Osteoblast (primary cell): ENCODE results near the gene DAB2. TPM values are rescaled to one million over a fixed set of nuclear protein-coding genes. Genes with fewer than 3 reads are reported as not detected.
"Not testable (repeated sequence)": the region's sequence is repeated elsewhere in the genome, so short reads cannot be mapped to it uniquely, and the experiment has no call there.

ENCODE experiments used
- DNase-seq: peaks from one replicate; pipeline ENCODE4 v3.0.0; 2011; ENCODE audit warnings: low spot score, mixed read lengths; ENCODE audit not compliant: insufficient read length; ENCODE audit errors: missing footprints
- H2AFZ ChIP-seq: 2 replicates; pipeline ENCODE4 v1.6.0; 2011; ENCODE audit warnings: mild to moderate bottlenecking, low read length
- H3K27ac ChIP-seq: 2 replicates; pipeline ENCODE4 v1.5.1; 2011; ENCODE audit warnings: mild to moderate bottlenecking, low read depth, low read length, moderate library complexity
- H3K27me3 ChIP-seq: 2 replicates; pipeline ENCODE4 v1.6.0; 2012; ENCODE audit warnings: mild to moderate bottlenecking, control low read depth, inconsistent platforms, low read length, moderate library complexity; ENCODE audit not compliant: insufficient read depth
- H3K36me3 ChIP-seq: 2 replicates; pipeline ENCODE4 v1.5.1; 2011; ENCODE audit warnings: mild to moderate bottlenecking, low read length, control low read depth, moderate library complexity; ENCODE audit not compliant: insufficient read depth
- H3K4me1 ChIP-seq: 2 replicates; pipeline ENCODE4 v1.5.1; 2011; ENCODE audit warnings: mild to moderate bottlenecking, low read length, control low read depth, moderate library complexity; ENCODE audit not compliant: insufficient read depth
- H3K4me2 ChIP-seq: 2 replicates; pipeline ENCODE4 v1.6.0; 2011; ENCODE audit warnings: mild to moderate bottlenecking, low read length; ENCODE audit not compliant: insufficient read depth
- H3K4me3 ChIP-seq: fragments of 200-600 bp; sonication (generic); 3 replicates; pipeline ENCODE4 v1.5.1; 2012; ENCODE audit warnings: mild to moderate bottlenecking, low read length, inconsistent platforms; ENCODE audit not compliant: insufficient read depth
- H3K79me2 ChIP-seq: 2 replicates; pipeline ENCODE4 v1.6.0; 2012; ENCODE audit warnings: mild to moderate bottlenecking, low read length, control low read depth, inconsistent platforms; ENCODE audit not compliant: insufficient read depth
- H3K9me3 ChIP-seq: 2 replicates; pipeline ENCODE4 v1.5.1; 2011; ENCODE audit warnings: low read depth, low read length, control low read depth
- H4K20me1 ChIP-seq: 2 replicates; pipeline ENCODE4 v1.6.0; 2012; ENCODE audit warnings: mild to moderate bottlenecking, low read length, control low read depth; ENCODE audit not compliant: insufficient read depth
- CTCF ChIP-seq: IDR thresholded peaks from 2 replicates; pipeline ENCODE4 v1.5.1; 2011; ENCODE audit warnings: mild to moderate bottlenecking, low read depth, low read length, moderate library complexity; ENCODE audit errors: extremely low read depth
- total RNA-seq: library from RNA; depleted of rRNA; stranded (reverse); fragments of >200 nt; gene quantifications from 2 replicates; pipeline ENCODE4 v1.2.3, GENCODE V29; 2012

Gene DAB2
- total RNA-seq, 1 donor = 296 TPM

- H3K27ac ChIP-seq = no peak overlapping the region
- TF ChIP-seq CTCF = no peak
- H3K4me3 ChIP-seq = no peak overlapping the region
- DNase-seq = no peak
- H3K36me3 ChIP-seq = no peaks in the 10 kb centered on the region
- no peaks in the 10 kb centered on the region for H4K20me1 ChIP-seq
- H3K27me3 ChIP-seq = peaks cover 10% of the 10 kb centered on the region
- H3K9me3 ChIP-seq = no peaks in the 10 kb centered on the region
- no peak overlapping the region for H3K4me2 ChIP-seq
- H2AFZ ChIP-seq = no peak overlapping the region
- H3K4me1 ChIP-seq = no peaks in the 10 kb centered on the region
- H3K79me2 ChIP-seq = no peaks in the 10 kb centered on the region
These were observed 84.3 kb downstream of the DAB2 start for GRCh38 chr5:39340506-39340905.

GRCh38 chr5:39337252-39337915, 87.4 kb downstream of the DAB2 start:
- no peaks in the 10 kb centered on the region for H3K9me3 ChIP-seq
- H3K4me1 ChIP-seq = peaks cover 4% of the 10 kb centered on the region
- no peak for TF ChIP-seq CTCF
- H3K27ac ChIP-seq = no peak overlapping the region
- no peaks in the 10 kb centered on the region for H3K79me2 ChIP-seq
- peaks cover 7% of the 10 kb centered on the region for H3K27me3 ChIP-seq
- H3K4me2 ChIP-seq = no peak overlapping the region
- no peaks in the 10 kb centered on the region for H4K20me1 ChIP-seq
- no peak overlapping the region for H2AFZ ChIP-seq
- H3K36me3 ChIP-seq = no peaks in the 10 kb centered on the region
- H3K4me3 ChIP-seq = no peak overlapping the region
- no peak for DNase-seq

- H3K9me3 ChIP-seq, H3K4me3 ChIP-seq, H4K20me1 ChIP-seq, H2AFZ ChIP-seq, H3K4me1 ChIP-seq, H3K4me2 ChIP-seq, H3K27ac ChIP-seq, DNase-seq, H3K27me3 ChIP-seq, H3K79me2 ChIP-seq, H3K36me3 ChIP-seq: not testable (repeated sequence)
These were observed 90.5 kb downstream of the DAB2 start for GRCh38 chr5:39334296-39334695.

GRCh38 chr5:39333104-39333503, 91.7 kb downstream of the DAB2 start:
- H3K4me3 ChIP-seq = no peak overlapping the region
- DNase-seq = no peak
- H3K27ac ChIP-seq = no peak overlapping the region
- H3K27me3 ChIP-seq = peaks cover 7% of the 10 kb centered on the region
- H3K79me2 ChIP-seq = no peaks in the 10 kb centered on the region
- TF ChIP-seq CTCF = no peak
- no peaks in the 10 kb centered on the region for H4K20me1 ChIP-seq
- H3K4me1 ChIP-seq = peaks cover 7% of the 10 kb centered on the region
- H3K4me2 ChIP-seq = no peak overlapping the region
- H3K36me3 ChIP-seq = no peaks in the 10 kb centered on the region
- no peaks in the 10 kb centered on the region for H3K9me3 ChIP-seq
- H2AFZ ChIP-seq = no peak overlapping the region
